SU-DHL-6 (cell line): ENCODE data around the gene ATL1.
A peak's percentile ranks its signal among the peaks of the same experiment; 100 is the strongest.

Experiments used
- H2AFZ ChIP-seq: fragments of 200-600 bp; sonication (generic); 2 replicates; pipeline ENCODE4 v1.6.1; 2014; ENCODE audit warnings: low read depth, mild to moderate bottlenecking, moderate library complexity, mixed read lengths, antibody characterized with exemption, low read length; ENCODE audit not compliant: severe bottlenecking
- H3F3A ChIP-seq: fragments of 200-600 bp; shearing (Covaris generic); 2 replicates; pipeline ENCODE4 v1.6.0; 2016; ENCODE audit warnings: antibody characterized with exemption, mild to moderate bottlenecking; ENCODE audit not compliant: insufficient read depth
- H3K27ac ChIP-seq: fragments of 200-600 bp; sonication (generic); 2 replicates; pipeline ENCODE4 v1.5.1; 2016; ENCODE audit warnings: low read depth, mild to moderate bottlenecking, low read length, moderate library complexity, mixed read lengths
- H3K27me3 ChIP-seq: fragments of 200-600 bp; sonication (generic), shearing (Covaris generic); 2 replicates; pipeline ENCODE4 v1.6.0; 2014; ENCODE audit warnings: mild to moderate bottlenecking, low read length
- H3K36me3 ChIP-seq: fragments of 200-600 bp; sonication (generic); 2 replicates; pipeline ENCODE4 v1.6.1; 2014; ENCODE audit warnings: mild to moderate bottlenecking, low read length, mixed read lengths
- H3K4me2 ChIP-seq: fragments of 300-600, 200-600 bp; shearing (Covaris generic), sonication (generic); 2 replicates; pipeline ENCODE4 v1.6.0; 2014; ENCODE audit warnings: low read length, low read depth, mild to moderate bottlenecking; ENCODE audit not compliant: poor library complexity, severe bottlenecking
- H3K4me3 ChIP-seq: fragments of 200-600 bp; sonication (generic); 2 replicates; pipeline ENCODE4 v1.5.1; 2014; ENCODE audit warnings: antibody characterized with exemption, low read length, mild to moderate bottlenecking, mixed read lengths; ENCODE audit not compliant: insufficient read depth, poor library complexity, severe bottlenecking
- H3K79me2 ChIP-seq: fragments of 200-600 bp; sonication (generic); 2 replicates; pipeline ENCODE4 v1.6.1; 2014; ENCODE audit warnings: mild to moderate bottlenecking, low read length, moderate library complexity; ENCODE audit not compliant: insufficient read depth
- H3K9ac ChIP-seq: fragments of 200-600 bp; sonication (generic); 2 replicates; pipeline ENCODE4 v1.7.0; 2014; ENCODE audit warnings: mild to moderate bottlenecking, low read length
- H3K9me2 ChIP-seq: fragments of 200-600 bp; sonication (generic); replicated peaks from 2 replicates; pipeline ENCODE4 v1.6.1; 2014; ENCODE audit warnings: low read length; ENCODE audit not compliant: insufficient read depth
- H3K9me3 ChIP-seq: fragments of 200-600 bp; sonication (generic); 2 replicates; pipeline ENCODE4 v1.6.1; 2014; ENCODE audit warnings: low read length, mixed read lengths; ENCODE audit not compliant: insufficient read depth
- H4K20me1 ChIP-seq: fragments of 200-600 bp; sonication (generic); 2 replicates; pipeline ENCODE4 v1.6.1; 2014; ENCODE audit warnings: low read depth, mild to moderate bottlenecking, antibody characterized with exemption, low read length, moderate library complexity, mixed read lengths
- EZH2phosphoT487 ChIP-seq: fragments of 200-600 bp; sonication (generic), shearing (Covaris generic); conservative IDR thresholded peaks from 2 replicates; pipeline ENCODE4 v1.6.1; 2018; ENCODE audit warnings: mild to moderate bottlenecking, antibody characterized with exemption, low read length, moderate library complexity, mixed read lengths
- TF ChIP-seq, protein P1 (sequence below): fragments of 200-600 bp; sonication (generic); IDR thresholded peaks from one replicate; pipeline ENCODE4 v1.5.1; 2017; ENCODE audit warnings: antibody characterized with exemption, mild to moderate bottlenecking, low read length, moderate library complexity; ENCODE audit not compliant: insufficient read depth, poor library complexity, severe bottlenecking

Gene ATL1

DNA sequence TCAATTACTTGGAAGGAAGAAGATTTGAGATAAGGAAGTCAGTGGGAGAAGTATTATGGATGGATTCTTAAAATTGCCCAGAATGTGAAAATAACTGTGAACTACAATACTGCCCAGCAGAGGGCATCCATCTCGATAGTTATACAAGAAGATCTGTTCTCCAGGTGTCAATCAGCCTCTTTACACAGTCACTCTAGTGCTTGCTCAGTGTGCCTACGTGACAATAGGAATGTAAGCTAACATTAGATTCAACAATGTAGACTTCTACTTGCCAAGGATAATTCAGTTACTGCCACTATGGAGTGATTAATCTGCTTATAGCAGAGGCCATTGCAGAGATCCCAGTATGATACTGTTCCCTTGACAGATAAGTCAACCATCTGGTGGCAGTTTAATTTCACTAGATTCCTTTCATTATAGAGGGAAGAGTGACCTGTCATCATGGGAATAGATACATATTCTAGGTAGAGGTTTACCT lies 17.0 kb upstream of the ATL1 start:
- no peaks in the 10 kb centered on the region for H4K20me1 ChIP-seq
- no peaks in the 10 kb centered on the region for H3K9me2 ChIP-seq
- no peak overlapping the region for H3K27ac ChIP-seq
- H3K9me3 ChIP-seq, result no peaks in the 10 kb centered on the region
- no peaks in the 10 kb centered on the region for H3K36me3 ChIP-seq
- H3F3A ChIP-seq, result no peaks in the 10 kb centered on the region
- no peaks in the 10 kb centered on the region for H3K79me2 ChIP-seq
- H3K27me3 ChIP-seq, result no peaks in the 10 kb centered on the region
- H2AFZ ChIP-seq, result no peak overlapping the region
- H3K4me3 ChIP-seq, result no peak overlapping the region
- H3K9ac ChIP-seq, result no peak overlapping the region
- H3K4me2 ChIP-seq, result no peak overlapping the region
- no peak for TF ChIP-seq EZH2phosphoT487
- TF ChIP-seq, protein P1, sequence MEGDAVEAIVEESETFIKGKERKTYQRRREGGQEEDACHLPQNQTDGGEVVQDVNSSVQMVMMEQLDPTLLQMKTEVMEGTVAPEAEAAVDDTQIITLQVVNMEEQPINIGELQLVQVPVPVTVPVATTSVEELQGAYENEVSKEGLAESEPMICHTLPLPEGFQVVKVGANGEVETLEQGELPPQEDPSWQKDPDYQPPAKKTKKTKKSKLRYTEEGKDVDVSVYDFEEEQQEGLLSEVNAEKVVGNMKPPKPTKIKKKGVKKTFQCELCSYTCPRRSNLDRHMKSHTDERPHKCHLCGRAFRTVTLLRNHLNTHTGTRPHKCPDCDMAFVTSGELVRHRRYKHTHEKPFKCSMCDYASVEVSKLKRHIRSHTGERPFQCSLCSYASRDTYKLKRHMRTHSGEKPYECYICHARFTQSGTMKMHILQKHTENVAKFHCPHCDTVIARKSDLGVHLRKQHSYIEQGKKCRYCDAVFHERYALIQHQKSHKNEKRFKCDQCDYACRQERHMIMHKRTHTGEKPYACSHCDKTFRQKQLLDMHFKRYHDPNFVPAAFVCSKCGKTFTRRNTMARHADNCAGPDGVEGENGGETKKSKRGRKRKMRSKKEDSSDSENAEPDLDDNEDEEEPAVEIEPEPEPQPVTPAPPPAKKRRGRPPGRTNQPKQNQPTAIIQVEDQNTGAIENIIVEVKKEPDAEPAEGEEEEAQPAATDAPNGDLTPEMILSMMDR, result peak; percentile 28

DNA sequence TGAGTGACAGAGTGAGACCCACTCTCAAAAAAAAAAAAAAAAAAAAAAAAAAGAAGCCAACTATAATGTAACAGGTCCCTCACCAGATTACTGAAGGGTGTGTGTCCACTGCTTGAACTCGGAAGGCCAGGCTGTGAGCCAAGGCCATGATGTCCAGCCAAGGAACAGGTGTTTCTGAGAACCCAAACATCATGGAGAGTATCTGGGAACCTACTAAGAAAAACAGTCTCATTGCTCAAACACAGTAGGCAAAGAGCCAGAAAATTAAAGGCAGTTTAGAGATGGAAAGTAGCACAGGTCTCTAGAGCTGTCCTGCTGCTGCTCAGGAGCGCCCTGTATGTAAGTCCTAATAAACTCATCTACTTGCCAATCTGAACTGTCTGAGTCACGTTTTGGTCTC lies 15.0 kb upstream of the ATL1 start:
- Histone ChIP-seq H3K9me2 (no peaks in the 10 kb centered on the region), H3K9ac (no peak overlapping the region), H4K20me1 (no peaks in the 10 kb centered on the region), H3K4me3 (no peak overlapping the region), H3F3A (no peaks in the 10 kb centered on the region), H2AFZ (no peak overlapping the region), H3K36me3 (no peaks in the 10 kb centered on the region), H3K79me2 (no peaks in the 10 kb centered on the region), H3K9me3 (no peaks in the 10 kb centered on the region), H3K27ac (no peak overlapping the region), H3K4me2 (no peak overlapping the region), H3K27me3 (no peaks in the 10 kb centered on the region)
- no peak for TF ChIP-seq EZH2phosphoT487
- TF ChIP-seq, protein P1, result no peak

DNA sequence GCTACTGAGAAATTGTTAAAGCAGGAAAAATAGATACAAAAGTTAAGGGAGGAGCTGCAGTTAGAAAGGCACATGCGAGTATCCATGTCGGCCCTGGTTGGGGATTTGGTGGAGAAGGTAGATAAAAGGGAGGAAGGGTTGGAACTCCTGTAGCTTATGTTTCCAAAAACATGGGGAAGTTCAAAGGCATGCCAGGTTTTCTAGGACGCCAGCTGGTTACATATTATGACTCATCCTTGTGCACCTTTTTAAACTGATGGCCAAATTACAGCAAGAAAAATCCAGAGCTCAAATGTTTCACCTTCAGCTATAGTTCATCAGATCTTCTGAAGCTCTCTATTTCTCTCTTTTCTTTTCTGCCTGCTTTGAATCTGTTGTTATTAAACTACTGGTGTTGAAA lies 14.3 kb upstream of the ATL1 start:
- Histone ChIP-seq H3K27me3 (no peaks in the 10 kb centered on the region), H3K4me2 (no peak overlapping the region), H2AFZ (no peak overlapping the region), H3K27ac (no peak overlapping the region), H3K9me3 (no peaks in the 10 kb centered on the region), H3K9me2 (no peaks in the 10 kb centered on the region), H3K79me2 (no peaks in the 10 kb centered on the region), H4K20me1 (no peaks in the 10 kb centered on the region), H3F3A (no peaks in the 10 kb centered on the region), H3K36me3 (no peaks in the 10 kb centered on the region), H3K4me3 (no peak overlapping the region), H3K9ac (no peak overlapping the region)
- TF ChIP-seq, protein P1, result no peak
- no peak for TF ChIP-seq EZH2phosphoT487
